Stomach smooth muscle (tissue), 2 donors: ENCODE measurements around the gene UBA7.

Experiments
- H3K27ac ChIP-seq: one replicate; pipeline ENCODE4 v1.7.0; 2013; ENCODE audit warnings: mild to moderate bottlenecking, low read length, inconsistent platforms
- H3K27me3 ChIP-seq, 2 donors: one replicate each; pipeline ENCODE4 v1.7.0; 2013; ENCODE audit warnings: low read length in 2 of 2; ENCODE audit not compliant: insufficient read depth in 2 of 2, control insufficient read depth in 1 of 2
- H3K36me3 ChIP-seq, 2 donors: one replicate each; pipeline ENCODE4 v1.7.0; 2013; ENCODE audit warnings: low read length in 2 of 2; ENCODE audit not compliant: control insufficient read depth in 2 of 2, insufficient read depth in 2 of 2
- H3K4me1 ChIP-seq: one replicate; pipeline ENCODE4 v1.7.0; 2013; ENCODE audit warnings: low read length; ENCODE audit not compliant: control insufficient read depth, insufficient read depth
- H3K4me3 ChIP-seq, 2 donors: one replicate each; pipeline ENCODE4 v1.7.0; 2013; ENCODE audit warnings: low read length in 2 of 2
- H3K9ac ChIP-seq, 2 donors: one replicate each; pipeline ENCODE4 v1.7.0; 2013; ENCODE audit warnings: low read length in 2 of 2, mild to moderate bottlenecking in 1 of 2
- H3K9me3 ChIP-seq, 2 donors: one replicate each; pipeline ENCODE4 v1.7.0; 2013; ENCODE audit warnings: low read length in 2 of 2; ENCODE audit not compliant: control insufficient read depth in 2 of 2
- donor health status: healthy.
- donor health status: Pancreatic carcinoma.

The UBA7 gene

DNA sequence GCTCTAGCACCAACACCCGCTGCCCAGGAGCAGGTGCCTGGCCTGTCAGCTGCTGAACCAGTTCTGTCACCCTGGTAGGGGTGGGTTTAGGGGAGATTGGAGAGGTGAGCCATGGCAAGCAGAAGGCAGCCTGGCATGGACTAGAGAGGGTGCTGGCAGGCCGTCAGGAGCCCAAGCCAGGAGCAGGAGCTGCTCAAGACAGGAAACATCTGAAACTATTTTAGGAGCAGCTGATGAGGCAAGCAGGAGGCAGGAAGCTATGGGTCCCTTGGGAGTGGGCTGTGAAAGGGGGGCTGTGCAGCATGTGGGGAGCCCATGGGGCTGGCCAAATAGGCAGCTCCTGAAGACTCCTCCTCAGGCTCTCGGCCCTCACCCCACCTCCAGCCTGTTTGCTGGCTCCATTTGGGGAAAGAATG lies 8.4 kb downstream of the UBA7 start:
- no peak overlapping the region for H3K9ac ChIP-seq
- peaks cover 9 to 13% of the 10 kb centered on the region in 2 donors for H3K36me3 ChIP-seq
- H3K4me3 ChIP-seq = peak overlapping the region; percentile 7 to 44
- H3K9me3 ChIP-seq = no peaks in the 10 kb centered on the region
- H3K27ac ChIP-seq = peak overlapping the region; percentile 67
- H3K4me1 ChIP-seq = peaks cover 49% of the 10 kb centered on the region
- H3K27me3 ChIP-seq = no peaks in the 10 kb centered on the region

DNA sequence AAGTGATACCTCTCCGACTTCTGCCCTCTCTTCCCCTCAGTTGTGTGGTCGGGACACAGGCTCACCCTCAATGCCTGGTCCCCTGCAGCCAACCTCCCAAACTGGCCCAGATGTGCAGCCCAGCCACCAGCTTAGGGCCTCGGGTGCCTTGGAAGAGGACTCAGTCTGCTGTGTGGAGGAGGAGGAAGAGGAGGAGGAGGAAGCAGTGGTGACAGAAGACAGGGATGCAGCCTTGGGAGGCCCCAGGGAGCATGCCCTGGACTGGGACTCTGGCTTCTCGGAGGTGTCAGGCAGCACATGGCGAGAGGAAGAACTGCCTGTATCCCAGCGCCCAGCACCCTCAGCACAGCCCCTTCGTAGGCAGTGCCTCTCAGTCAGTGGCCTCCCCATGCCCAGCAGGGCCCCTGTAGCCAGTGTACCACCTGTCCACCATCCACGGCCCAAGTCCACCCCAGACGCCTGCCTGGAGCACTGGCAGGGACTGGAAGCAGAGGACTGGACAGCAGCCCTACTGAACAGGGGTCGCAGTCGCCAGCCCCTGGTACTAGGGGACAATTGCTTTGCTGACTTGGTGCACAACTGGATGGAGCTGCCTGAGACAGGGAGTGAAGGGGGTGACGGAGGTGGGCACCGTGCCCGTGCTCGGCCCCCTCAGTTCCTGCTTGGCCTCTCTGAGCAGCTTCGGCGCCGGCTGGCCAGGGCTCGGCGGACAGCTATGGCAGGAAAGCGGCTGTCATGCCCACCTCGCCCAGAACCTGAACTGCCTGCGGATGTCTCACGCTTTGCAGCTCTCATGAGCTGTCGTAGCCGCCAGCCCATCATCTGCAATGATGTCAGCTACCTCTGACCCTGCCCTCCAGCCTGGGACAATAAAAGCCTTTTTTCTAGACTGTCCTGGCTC lies 9.4 kb downstream of the UBA7 start:
- H3K36me3 ChIP-seq = peaks cover 2 to 3% of the 10 kb centered on the region in 2 donors
- no peaks in the 10 kb centered on the region for H3K27me3 ChIP-seq
- peak overlapping the region; percentile 81 to 93 for H3K4me3 ChIP-seq
- H3K9me3 ChIP-seq = no peaks in the 10 kb centered on the region
- H3K4me1 ChIP-seq = peaks cover 51% of the 10 kb centered on the region
- H3K9ac ChIP-seq = peak overlapping the region; percentile 60 to 62
- H3K27ac ChIP-seq = peak overlapping the region; percentile 67

DNA sequence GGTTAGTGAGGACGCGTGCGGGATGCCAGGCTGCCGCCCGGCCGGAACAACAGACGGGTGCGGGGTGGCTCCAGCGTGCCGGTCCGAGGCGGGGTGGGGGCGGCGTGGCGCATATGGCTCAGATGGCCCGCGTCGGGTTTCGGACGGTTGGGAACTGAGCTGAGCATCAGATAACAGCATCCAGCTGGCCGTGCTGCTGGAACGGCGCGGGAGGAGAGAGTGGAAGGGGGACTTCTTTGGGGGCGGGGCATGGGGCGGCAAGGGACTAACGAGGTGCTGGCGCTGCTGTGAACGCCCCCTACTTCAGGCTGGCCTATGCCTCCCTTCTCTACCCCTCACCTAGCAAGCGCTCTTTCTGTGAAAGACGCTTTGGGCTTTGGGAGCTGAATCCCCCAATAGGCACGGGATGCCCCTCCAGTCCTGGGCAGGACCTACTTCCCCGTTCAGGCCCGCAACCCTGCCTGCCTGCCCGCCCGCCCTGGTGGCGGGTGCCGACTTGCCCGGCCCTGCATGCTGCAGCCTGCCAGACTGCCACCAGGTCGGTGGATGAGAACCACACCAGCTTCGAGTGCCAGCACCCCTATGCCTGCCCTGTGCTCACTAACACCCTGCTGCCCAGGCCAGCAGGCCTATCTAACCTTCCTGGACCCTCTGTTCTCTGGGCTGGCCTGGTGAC lies 10.2 kb downstream of the UBA7 start:
- Histone ChIP-seq H3K9me3 (no peaks in the 10 kb centered on the region), H3K36me3 (no peaks in the 10 kb centered on the region), H3K9ac (peak overlapping the region; percentile 60 to 64), H3K27ac (peak overlapping the region; percentile 62), H3K4me1 (peaks cover 51% of the 10 kb centered on the region), H3K27me3 (no peaks in the 10 kb centered on the region), H3K4me3 (peak overlapping the region; percentile 81 to 93)

DNA sequence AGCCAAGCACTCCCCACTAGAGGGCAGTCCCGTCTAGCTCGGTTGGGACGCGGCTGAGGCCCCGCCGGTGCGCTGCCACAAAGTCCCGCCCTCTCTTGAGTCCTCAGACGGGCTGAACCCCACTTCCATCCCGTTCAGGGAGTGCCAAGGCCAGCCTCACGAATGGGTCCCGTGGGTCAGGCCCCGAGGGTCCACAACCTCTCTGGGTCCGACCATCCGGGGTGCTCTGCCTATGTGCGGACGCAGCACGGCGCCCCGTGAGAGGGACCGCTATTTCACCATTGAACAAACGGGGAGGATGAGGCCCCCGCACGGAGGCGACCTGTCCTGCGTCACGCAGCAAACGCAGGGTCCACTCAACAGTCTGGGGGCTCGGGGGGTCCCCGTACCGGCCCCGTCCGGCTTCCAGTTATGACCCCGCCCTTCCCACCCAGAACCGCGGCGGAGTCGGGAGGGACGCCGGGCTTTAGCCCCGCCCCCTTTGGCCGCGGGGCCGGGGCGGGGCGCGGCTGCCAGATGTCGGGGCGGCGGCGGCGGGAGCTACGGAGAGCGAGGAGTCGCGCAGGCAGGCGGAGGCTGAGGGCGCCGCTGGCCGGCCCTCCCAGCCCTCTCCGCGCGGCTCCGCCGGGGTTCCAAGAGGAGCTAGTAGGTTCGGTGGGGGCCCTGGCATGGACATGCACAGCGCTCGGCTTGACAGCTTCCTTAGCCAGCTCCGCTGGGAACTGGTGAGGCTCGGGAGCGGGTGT lies 10.9 kb downstream of the UBA7 start, which contains the start of gene INKA1:
INKA1 (plus strand) TSS at position 543 of the 746 bp plus-strand sequence; CDS start at position 675, 132 bp downstream.
- Histone ChIP-seq H3K4me3 (peak within 1 kb of the TSS; percentile 81 to 93), H3K27ac (peak within 1 kb of the TSS; percentile 62), H3K27me3 (no peaks in the 10 kb centered on the region), H3K9ac (peak within 1 kb of the TSS; percentile 62 to 74), H3K4me1 (peaks cover 50% of the 10 kb centered on the region), H3K36me3 (no peaks in the 10 kb centered on the region), H3K9me3 (no peaks in the 10 kb centered on the region)

DNA sequence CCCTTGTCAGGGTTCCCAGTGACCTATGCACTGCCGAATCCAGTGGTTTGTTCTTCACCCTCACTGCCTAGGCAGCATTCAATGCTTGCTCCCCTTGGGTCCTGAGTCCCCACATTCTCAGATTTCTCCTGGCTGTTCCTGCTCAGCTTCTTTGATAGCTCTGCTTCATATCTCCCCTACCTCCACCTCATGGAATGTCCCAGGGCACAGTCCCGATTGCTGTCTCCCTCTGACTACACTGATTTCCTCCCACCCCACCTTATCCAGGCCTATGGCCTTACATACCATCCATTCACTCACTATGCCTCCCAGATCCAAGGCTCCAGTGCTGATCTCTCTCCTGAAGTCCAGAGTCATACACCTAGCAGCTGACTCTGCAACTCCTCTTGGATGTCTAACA lies 12.6 kb downstream of the UBA7 start:
- no peak overlapping the region for H3K9ac ChIP-seq
- no peaks in the 10 kb centered on the region for H3K9me3 ChIP-seq
- H3K27ac ChIP-seq = no peak overlapping the region
- no peaks in the 10 kb centered on the region for H3K36me3 ChIP-seq
- H3K4me1 ChIP-seq = peaks cover 34% of the 10 kb centered on the region
- H3K4me3 ChIP-seq = no peak overlapping the region
- no peaks in the 10 kb centered on the region for H3K27me3 ChIP-seq

DNA sequence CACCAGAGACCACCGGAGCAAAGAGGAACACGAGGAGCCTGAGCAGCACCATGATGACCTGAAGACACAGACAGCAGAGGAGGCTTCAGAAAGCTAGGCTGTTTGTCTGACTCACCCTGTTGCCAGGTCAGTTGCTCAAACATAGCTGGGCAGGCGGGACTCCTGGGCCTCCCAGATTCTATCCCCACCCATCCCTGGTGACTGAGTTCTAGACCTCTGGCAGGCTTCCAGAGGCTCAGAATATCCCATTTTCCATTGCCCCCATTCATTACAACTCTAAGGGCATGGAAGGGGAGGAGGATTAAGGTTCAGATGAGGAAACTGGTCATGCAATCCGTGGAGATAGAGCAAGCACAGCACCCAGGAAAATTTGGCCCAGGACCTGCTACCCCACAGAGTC lies 14.0 kb downstream of the UBA7 start, which contains the start of gene CDHR4:
CDHR4 (minus strand) TSS at position 113 of the 400 bp plus-strand sequence; CDS start at position 52, 61 bp downstream.
- no peaks in the 10 kb centered on the region for H3K27me3 ChIP-seq
- H3K9ac ChIP-seq = no peak within 1 kb of the TSS

DNA sequence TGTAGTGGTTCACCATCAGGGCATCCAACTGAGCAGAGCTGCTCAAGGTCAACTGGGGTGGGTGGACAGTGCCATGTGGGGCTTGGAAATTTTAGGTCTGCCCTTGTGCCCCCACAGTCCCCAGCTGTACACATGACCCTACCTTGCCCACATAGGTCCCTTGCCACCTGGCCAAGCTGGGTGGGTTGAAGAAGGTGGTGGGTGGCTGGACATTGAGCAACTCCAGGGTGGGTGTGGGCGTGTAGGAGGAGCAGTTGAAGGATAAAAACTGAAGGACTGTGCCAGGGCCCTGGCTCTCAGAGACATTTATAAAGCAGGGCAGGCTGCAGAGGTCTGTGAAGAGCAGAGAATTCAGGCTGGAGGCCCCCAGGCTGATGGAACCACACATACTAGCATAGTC lies 14.6 kb downstream of the UBA7 start:
- Histone ChIP-seq H3K4me3 (no peak overlapping the region), H3K27ac (no peak overlapping the region), H3K27me3 (no peaks in the 10 kb centered on the region), H3K9ac (no peak overlapping the region), H3K9me3 (no peaks in the 10 kb centered on the region), H3K4me1 (peaks cover 16% of the 10 kb centered on the region), H3K36me3 (no peaks in the 10 kb centered on the region)

More for the DNA sequence above, 14.0 kb downstream of the UBA7 start, which contains the start of gene CDHR4:
- Histone ChIP-seq H3K9me3 (no peaks in the 10 kb centered on the region), H3K4me1 (peaks cover 22% of the 10 kb centered on the region), H3K36me3 (no peaks in the 10 kb centered on the region), H3K27ac (no peak within 1 kb of the TSS), H3K4me3 (no peak within 1 kb of the TSS)

DNA sequence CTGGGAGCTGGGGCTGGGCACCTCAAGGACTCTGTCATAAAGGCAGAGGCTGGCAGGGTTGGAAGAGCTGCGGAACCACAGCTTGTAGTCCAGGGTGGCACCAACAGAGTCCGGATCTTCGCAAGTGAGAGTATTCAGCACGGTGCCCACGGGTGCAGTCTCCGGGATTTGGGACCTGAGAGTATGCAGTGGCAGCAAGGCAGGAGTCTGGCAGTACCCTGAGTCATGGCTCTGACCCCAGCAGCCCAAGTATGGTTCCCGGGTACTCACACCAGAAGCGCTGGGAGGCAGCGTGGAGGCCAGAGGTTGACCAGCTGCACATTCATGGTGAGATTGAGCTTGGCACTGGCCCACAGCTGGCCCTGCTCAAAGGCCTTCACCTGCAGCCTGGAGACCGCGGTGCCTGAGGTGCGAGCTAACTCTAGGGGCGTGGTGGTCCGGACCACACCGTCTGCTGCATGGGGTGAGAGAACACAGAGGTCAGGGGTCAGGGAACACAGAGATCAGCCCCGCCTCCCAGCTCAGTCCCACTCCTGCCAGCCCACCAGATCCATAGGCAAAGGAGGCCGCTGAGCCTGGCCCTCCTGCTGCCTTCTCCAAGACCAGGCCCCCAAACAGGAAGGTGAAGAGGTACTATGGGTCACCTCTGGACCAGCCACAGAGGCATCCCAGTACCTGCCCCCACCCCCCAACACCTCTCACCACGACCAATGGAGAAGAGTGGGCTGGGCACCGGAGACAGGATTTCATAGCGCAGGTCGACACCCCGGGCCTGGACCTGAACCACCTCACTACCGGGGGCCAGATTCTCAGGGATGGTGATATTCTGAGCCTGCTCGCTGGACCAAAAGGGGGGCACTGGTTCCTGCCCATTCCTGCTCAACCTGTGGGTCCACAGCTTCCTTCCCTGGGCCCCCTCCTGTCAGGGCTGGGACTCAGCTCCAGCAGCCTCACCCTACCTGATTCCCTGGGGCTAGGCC lies 18.5 kb downstream of the UBA7 start:
- no peaks in the 10 kb centered on the region for H3K27me3 ChIP-seq
- H3K4me1 ChIP-seq = peaks cover 2% of the 10 kb centered on the region
- no peaks in the 10 kb centered on the region for H3K9me3 ChIP-seq
- no peak overlapping the region for H3K9ac ChIP-seq
- H3K4me3 ChIP-seq = no peak overlapping the region
- H3K36me3 ChIP-seq = no peaks in the 10 kb centered on the region
- H3K27ac ChIP-seq = no peak overlapping the region

DNA sequence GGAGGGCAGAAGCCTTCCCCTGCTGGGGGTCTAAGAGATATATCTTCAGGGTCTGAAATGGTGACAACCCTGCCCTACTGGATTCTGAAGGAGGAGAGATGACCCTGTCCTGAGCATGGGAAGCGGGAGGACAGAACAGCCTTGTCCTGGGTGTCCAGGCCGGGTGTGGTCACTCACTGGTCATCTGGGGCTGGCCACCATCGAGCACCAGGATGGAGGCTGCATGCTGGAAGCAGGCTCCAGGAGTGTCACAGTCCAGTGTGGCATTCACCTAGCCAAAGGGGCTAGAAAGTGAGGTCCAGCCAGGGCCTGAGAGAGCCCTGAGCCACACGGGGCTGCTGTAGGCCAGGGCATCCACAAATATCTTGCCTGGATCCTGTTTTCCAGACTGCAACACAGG lies 19.3 kb downstream of the UBA7 start:
- Histone ChIP-seq H3K27me3 (no peaks in the 10 kb centered on the region), H3K9ac (no peak overlapping the region), H3K4me3 (no peak overlapping the region), H3K27ac (no peak overlapping the region), H3K36me3 (no peaks in the 10 kb centered on the region), H3K9me3 (no peaks in the 10 kb centered on the region), H3K4me1 (no peaks in the 10 kb centered on the region)
